GM10266 (cell line): ENCODE results near the gene WBP2NL.

Source experiments
- DNase-seq: peaks from one replicate; pipeline ENCODE4 v3.0.0; 2012; ENCODE audit errors: extremely low spot score
- TF ChIP-seq, protein P1 (sequence below): IDR thresholded peaks from 2 replicates; pipeline ENCODE4 v1.5.1; 2012; ENCODE audit warnings: mild to moderate bottlenecking, low read depth; ENCODE audit not compliant: control insufficient read depth, insufficient read depth; ENCODE audit errors: missing control alignments

The WBP2NL gene

DNA sequence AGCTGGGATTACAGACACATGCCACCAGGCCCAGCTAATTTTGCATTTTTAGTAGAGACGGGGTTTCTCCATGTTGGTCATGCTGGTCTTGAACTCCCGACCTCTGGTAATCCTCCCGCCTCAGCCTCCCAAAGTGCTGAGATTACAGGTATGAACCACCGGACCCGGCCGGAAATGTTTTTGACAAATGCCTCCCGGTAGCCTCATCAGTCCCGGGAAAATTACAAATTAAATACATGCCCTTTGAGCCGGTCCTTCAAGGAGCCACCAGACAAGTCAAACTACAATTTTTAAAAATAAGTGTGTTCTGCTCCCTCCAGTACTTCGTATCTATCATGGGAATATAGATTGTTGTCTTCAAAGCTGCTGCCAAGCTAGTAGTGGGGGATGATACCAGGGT lies 17.5 kb downstream of the WBP2NL start:
- no peak for DNase-seq
- TF ChIP-seq, protein P1, sequence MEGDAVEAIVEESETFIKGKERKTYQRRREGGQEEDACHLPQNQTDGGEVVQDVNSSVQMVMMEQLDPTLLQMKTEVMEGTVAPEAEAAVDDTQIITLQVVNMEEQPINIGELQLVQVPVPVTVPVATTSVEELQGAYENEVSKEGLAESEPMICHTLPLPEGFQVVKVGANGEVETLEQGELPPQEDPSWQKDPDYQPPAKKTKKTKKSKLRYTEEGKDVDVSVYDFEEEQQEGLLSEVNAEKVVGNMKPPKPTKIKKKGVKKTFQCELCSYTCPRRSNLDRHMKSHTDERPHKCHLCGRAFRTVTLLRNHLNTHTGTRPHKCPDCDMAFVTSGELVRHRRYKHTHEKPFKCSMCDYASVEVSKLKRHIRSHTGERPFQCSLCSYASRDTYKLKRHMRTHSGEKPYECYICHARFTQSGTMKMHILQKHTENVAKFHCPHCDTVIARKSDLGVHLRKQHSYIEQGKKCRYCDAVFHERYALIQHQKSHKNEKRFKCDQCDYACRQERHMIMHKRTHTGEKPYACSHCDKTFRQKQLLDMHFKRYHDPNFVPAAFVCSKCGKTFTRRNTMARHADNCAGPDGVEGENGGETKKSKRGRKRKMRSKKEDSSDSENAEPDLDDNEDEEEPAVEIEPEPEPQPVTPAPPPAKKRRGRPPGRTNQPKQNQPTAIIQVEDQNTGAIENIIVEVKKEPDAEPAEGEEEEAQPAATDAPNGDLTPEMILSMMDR: no peak

- no peak for DNase-seq
- TF ChIP-seq, protein P1: no peak
Measured at GRCh38 chr22:42018224-42018623, 19.6 kb downstream of the WBP2NL start.

DNA sequence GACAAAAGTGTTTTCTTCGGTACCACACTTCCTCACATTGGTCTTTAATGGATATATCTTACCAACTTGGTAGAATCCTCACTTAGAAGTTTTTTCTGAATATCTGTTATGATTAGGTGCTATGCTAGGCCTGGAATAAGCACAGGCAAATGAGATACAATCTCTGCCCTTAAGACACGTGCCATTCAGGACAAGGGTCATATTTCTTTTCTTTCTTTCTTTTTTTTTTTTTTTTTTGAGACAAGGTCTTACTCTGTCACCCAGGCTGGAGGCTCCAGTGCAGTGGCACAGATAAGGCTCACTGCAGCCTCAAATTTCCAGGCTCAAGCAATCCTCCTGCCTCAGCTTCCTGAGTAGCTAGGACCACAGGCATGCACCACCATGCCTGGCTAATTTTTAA lies 23.0 kb downstream of the WBP2NL start:
- no peak for DNase-seq
- TF ChIP-seq, protein P1: no peak

DNA sequence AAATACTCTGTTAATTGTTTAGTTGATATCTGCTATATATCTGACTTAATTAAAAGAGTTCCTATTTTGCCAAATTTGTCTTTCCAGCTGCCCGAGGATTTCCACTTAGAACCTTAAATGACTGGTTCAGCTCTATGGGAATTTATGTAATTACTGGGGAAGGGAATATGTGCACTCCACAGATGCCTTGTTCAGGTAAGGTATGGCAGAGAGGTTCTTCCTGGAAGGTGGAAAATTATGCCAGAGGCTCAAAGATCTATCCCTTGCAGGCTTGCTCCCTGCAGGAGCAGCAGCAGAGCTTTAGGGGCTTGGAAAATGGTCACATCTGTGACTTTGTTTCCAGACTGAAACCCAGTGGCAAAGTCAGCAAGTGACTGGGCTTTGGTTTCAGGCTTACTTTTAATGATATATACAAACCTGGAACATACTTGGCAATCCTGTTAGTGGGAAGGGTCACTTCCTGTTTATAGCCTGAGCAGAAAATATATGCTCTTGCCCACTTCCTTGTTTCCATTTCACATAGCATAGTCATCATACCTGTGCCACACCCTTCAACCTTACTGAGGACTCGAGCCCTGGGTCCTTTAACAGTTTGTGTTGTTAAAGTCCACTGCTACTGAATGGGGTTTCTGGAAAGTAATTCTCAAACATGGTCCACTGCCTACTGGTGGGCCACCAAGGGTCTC lies 23.7 kb downstream of the WBP2NL start:
- TF ChIP-seq, protein P1: no peak
- DNase-seq: peak; percentile 23

GRCh38 chr22:42025421-42025820 lies 26.8 kb downstream of the WBP2NL start:
- TF ChIP-seq, protein P1: no peak
- DNase-seq: no peak

- no peak for DNase-seq
- TF ChIP-seq, protein P1: no peak
Measured at GRCh38 chr22:42026705-42027104, 28.1 kb downstream of the WBP2NL start.

- no peak for DNase-seq
- TF ChIP-seq, protein P1: no peak
Measured at GRCh38 chr22:42033263-42034181, 34.9 kb downstream of the WBP2NL start.
